ENCODE measurements around the gene AFAP1. TPM values are rescaled to one million over a fixed set of nuclear protein-coding genes. Genes with fewer than 3 reads are reported as not detected.

Gene AFAP1
- total RNA-seq, 5 donors from 2014 or later (not counting 1 experiment from before 2014, with no cell fraction given), result 4.8 to 34.8 (median 20.3) TPM

DNA sequence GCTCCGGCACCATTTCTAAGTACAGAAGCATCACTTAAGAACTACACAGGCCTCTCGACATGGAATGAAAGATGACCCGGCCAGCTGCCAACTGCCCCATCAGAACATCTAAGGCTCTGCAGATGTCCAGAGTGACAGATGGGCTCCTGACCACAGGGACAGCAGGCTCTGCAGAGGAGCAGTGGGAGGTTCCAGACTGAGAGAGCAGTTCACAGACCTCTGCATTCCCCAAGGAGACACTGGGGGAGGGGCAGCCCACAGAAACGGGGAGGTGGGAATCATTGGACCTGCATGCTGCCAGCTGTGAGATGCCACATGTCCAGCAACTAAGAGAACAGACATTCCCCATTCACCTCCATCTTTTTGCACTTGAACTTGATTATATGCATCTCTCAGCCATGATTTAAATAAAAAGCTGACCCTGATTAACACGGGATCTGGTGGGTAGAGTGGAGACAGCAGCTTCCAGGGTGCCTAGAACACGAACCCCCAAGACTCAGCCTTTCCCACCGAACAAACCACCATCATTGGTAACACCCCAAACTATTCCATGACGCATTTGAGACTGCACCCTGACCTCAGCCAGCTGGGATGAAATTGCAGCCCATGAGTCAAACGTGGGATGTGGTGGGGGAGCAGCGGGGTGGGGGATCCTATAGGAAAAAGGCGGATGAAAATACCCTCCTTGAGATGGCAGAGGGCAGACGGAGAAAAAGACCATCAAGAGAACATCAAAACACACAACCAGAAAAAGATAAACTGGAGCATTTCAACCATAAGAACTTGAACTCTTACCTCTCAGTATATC is 47.2 kb downstream of the AFAP1 start:
- no peaks in the 10 kb centered on the region for H3K36me3 ChIP-seq (ENCODE audit: control insufficient read depth in 2 of 2, extremely low read depth in 1 of 2, insufficient read depth in 1 of 2, low read length in 1 of 2)
- H3K27me3 ChIP-seq (replicated peaks in 1 of 2; ENCODE audit: control insufficient read depth in 2 of 2, extremely low read depth in 1 of 2, insufficient read depth in 2 of 2, low read length in 1 of 2), result peaks cover 0 to 3% of the 10 kb centered on the region in 2 experiments
- POLR2A ChIA-PET, result no interaction called here
- no peak overlapping the region for H3K27ac ChIP-seq (ENCODE audit: low read length)
- DNase-seq (no peak), ATAC-seq (replicated peaks in 1 of 4) (no peak)
- Mint-ChIP-seq H3K4me3 (no peak overlapping the region), H3K27ac (no peak overlapping the region), H3K9me3 (peaks cover 6 to 7% (median 6%) of the 10 kb centered on the region in 3 donors), H3K27me3 (peaks cover 0 to 3% of the 10 kb centered on the region in 2 donors), H3K36me3 (peaks cover 12% of the 10 kb centered on the region), H3K4me1 (peaks cover 0 to 18% (median 6%) of the 10 kb centered on the region in 3 donors)
- no peaks in the 10 kb centered on the region for H3K4me1 ChIP-seq (ENCODE audit: control insufficient read depth in 1 of 2, extremely low read depth in 1 of 2, insufficient read depth in 2 of 2, low read length in 2 of 2)
- WGBS (ENCODE audit: insufficient coverage), result 28% methylated on average over 2 of the region's 12 CpGs
- H3K4me3 ChIP-seq (ENCODE audit: control insufficient read depth in 1 of 2, extremely low read depth in 1 of 2, low read length in 1 of 2), result no peak overlapping the region
- CTCF ChIA-PET, result no interaction called here
- peaks cover 3% of the 10 kb centered on the region for H3K9me3 ChIP-seq

DNA sequence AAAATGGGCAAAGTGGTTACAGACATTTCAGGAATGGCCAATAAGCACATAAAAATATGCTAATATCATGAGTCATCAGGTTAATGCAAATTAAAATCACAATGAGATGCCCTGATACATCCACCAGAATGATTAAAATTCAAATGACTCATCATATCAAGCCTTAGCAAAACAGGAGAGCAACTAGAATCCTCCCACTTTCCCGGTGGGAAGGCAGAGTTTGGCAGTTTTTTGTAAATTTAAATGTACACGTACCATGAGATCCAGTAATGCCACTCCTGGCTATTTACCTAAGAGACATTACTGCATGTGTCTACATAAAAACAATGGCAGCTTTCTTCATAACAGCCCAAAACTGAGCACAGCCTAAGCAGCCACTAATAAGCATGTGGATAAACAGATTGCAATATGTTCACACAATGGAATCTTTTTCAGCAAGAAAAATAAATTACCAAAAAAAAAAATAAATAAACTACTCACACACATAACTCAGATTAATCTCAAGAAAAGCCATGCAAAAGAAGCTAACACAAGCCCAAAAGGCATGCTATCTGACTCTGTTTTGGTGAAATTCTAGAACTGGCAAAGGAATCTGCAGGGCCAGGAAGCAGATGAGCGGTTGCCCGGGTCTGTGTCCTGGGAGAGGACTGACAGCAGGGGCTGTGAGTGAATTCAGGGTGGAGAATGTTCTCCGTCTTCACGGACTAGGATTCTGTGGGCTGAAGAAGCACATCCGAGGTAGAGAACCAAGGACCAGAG is 48.8 kb downstream of the AFAP1 start:
- peaks cover 6 to 7% (median 6%) of the 10 kb centered on the region in 3 donors for H3K9me3 Mint-ChIP-seq
- CTCF ChIA-PET, result interaction anchor here in 1 of 2 donors (1.1 kb wide), 1 partner anchor 88 kb away, joined by 7 read pairs; no protein-coding TSS in a partner anchor
- H3K27ac ChIP-seq (ENCODE audit: low read length), result no peak overlapping the region
- H3K27me3 ChIP-seq (replicated peaks in 1 of 2; ENCODE audit: control insufficient read depth in 2 of 2, extremely low read depth in 1 of 2, insufficient read depth in 2 of 2, low read length in 1 of 2), result peaks cover 0 to 3% of the 10 kb centered on the region in 2 experiments
- H3K36me3 ChIP-seq (ENCODE audit: control insufficient read depth in 2 of 2, extremely low read depth in 1 of 2, insufficient read depth in 1 of 2, low read length in 1 of 2), result no peaks in the 10 kb centered on the region
- H3K4me3 Mint-ChIP-seq, result no peak overlapping the region
- WGBS (ENCODE audit: insufficient coverage), result 78% methylated on average over 3 of the region's 7 CpGs
- peaks cover 3% of the 10 kb centered on the region for H3K9me3 ChIP-seq
- no peak for DNase-seq
- POLR2A ChIA-PET, result interaction anchor here in 1 of 2 donors (0.6 kb wide), 1 partner anchor 55 kb away, joined by 3 read pairs; no protein-coding TSS in a partner anchor
- no peaks in the 10 kb centered on the region for H3K27me3 Mint-ChIP-seq
- peaks cover 0 to 20% (median 11%) of the 10 kb centered on the region in 3 donors for H3K4me1 Mint-ChIP-seq
- peaks cover 12% of the 10 kb centered on the region for H3K36me3 Mint-ChIP-seq
- H3K27ac Mint-ChIP-seq, result peak overlapping the region in 1 of 2 donors; percentile 1
- no peak for ATAC-seq (replicated peaks in 1 of 4)
- H3K4me3 ChIP-seq (ENCODE audit: control insufficient read depth in 1 of 2, extremely low read depth in 1 of 2, low read length in 1 of 2), result no peak overlapping the region
- no peaks in the 10 kb centered on the region for H3K4me1 ChIP-seq (ENCODE audit: control insufficient read depth in 1 of 2, extremely low read depth in 1 of 2, insufficient read depth in 2 of 2, low read length in 2 of 2)

DNA sequence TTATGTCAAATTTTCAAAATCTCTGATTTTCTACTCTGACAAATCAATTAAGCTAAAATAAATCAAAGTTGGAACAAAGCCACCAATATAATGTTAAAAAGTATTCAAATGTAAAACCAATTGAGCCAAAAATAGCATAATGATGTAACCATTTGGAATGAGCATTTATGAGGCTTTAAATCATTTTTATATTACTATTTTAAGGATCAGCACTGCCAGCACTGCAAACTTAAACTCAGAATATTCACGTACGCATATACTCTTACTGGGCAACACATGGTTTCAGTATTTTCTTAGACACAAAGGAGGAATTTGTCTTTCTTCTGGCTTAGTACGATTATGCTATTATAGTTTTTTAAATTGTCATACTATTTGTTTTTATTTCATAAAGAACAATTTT is 52.2 kb downstream of the AFAP1 start:
- Histone ChIP-seq H3K27me3 (replicated peaks in 1 of 2; ENCODE audit: control insufficient read depth in 2 of 2, extremely low read depth in 1 of 2, insufficient read depth in 2 of 2, low read length in 1 of 2) (peaks cover 0 to 3% of the 10 kb centered on the region in 2 experiments), H3K4me3 (ENCODE audit: control insufficient read depth in 1 of 2, extremely low read depth in 1 of 2, low read length in 1 of 2) (no peak overlapping the region), H3K9me3 (peaks cover 3% of the 10 kb centered on the region), H3K36me3 (ENCODE audit: control insufficient read depth in 2 of 2, extremely low read depth in 1 of 2, insufficient read depth in 1 of 2, low read length in 1 of 2) (no peaks in the 10 kb centered on the region), H3K4me1 (ENCODE audit: control insufficient read depth in 1 of 2, extremely low read depth in 1 of 2, insufficient read depth in 2 of 2, low read length in 2 of 2) (no peaks in the 10 kb centered on the region), H3K27ac (ENCODE audit: low read length) (no peak overlapping the region)
- POLR2A ChIA-PET, result no interaction called here
- Mint-ChIP-seq H3K27ac (no peak overlapping the region), H3K4me1 (peaks cover 0 to 29% (median 12%) of the 10 kb centered on the region in 3 donors), H3K27me3 (no peaks in the 10 kb centered on the region), H3K36me3 (peaks cover 8% of the 10 kb centered on the region), H3K9me3 (peaks cover 6 to 7% (median 6%) of the 10 kb centered on the region in 3 donors), H3K4me3 (no peak overlapping the region)
- ATAC-seq (replicated peaks in 1 of 4), result no peak
- no CpG with 5 or more reads among the region's 3 CpGs for WGBS (ENCODE audit: insufficient coverage)
- no peak for DNase-seq
- CTCF ChIA-PET, result no interaction called here

DNA sequence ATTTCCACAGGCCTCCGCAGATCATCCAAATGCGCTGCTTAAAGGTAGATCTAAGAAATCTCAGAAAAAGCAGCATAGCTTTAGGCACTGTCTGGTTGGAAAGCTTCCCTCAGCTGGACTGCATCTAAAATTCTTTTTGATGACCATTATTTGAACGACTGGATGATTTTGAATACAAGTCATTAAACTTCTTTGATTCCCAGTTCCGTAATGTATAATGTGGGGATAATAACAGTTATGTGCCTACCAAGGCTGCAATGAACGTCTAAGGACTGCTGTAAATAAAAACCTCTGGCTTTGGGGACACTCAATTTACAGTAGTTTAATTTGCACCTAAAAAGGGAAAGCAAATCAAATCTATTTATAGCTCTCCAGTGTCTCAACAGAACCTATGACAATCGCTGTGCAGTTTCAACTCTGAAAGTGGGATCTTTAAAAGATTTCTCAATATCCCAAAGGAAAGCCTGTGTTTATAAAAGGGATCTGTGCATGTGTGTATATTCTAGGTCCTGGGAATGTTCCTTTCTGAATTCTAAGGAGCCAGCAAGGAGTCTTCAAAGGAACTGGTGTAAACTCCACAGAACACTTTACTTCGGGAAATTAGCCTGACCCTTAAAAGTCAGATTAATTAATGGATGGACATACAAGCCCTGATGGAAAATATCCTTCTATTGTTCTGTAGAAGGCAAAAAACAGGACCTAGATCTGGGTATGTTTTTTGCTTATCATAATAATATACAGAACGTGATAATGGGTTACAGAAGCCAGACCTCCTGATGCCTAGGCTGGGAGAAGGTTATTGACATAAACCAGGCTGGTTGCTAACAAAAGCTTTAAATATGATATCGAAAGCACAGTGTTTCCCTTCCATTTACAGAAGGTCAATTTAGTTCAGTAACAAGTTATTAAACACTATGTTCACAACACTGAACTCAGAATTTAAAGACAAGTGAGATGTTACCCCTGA is 53.4 kb downstream of the AFAP1 start:
- H3K4me3 ChIP-seq (ENCODE audit: control insufficient read depth in 1 of 2, extremely low read depth in 1 of 2, low read length in 1 of 2), result no peak overlapping the region
- H3K27ac ChIP-seq (ENCODE audit: low read length), result no peak overlapping the region
- peaks cover 8% of the 10 kb centered on the region for H3K36me3 Mint-ChIP-seq
- ChIA-PET CTCF (no interaction called here), POLR2A (no interaction called here)
- 100% methylated on average over 2 of the region's 9 CpGs for WGBS (ENCODE audit: insufficient coverage)
- H3K9me3 ChIP-seq, result peaks cover 3% of the 10 kb centered on the region
- no peaks in the 10 kb centered on the region for H3K27me3 Mint-ChIP-seq
- H3K4me1 ChIP-seq (ENCODE audit: control insufficient read depth in 1 of 2, extremely low read depth in 1 of 2, insufficient read depth in 2 of 2, low read length in 2 of 2), result no peaks in the 10 kb centered on the region
- ATAC-seq (replicated peaks in 1 of 4) (no peak), DNase-seq (no peak)
- no peak overlapping the region for H3K4me3 Mint-ChIP-seq
- H3K27me3 ChIP-seq (replicated peaks in 1 of 2; ENCODE audit: control insufficient read depth in 2 of 2, extremely low read depth in 1 of 2, insufficient read depth in 2 of 2, low read length in 1 of 2), result peaks cover 0 to 3% of the 10 kb centered on the region in 2 experiments
- peaks cover 0 to 29% (median 11%) of the 10 kb centered on the region in 3 donors for H3K4me1 Mint-ChIP-seq
- no peak overlapping the region for H3K27ac Mint-ChIP-seq
- H3K9me3 Mint-ChIP-seq, result peaks cover 6 to 7% (median 6%) of the 10 kb centered on the region in 3 donors
- H3K36me3 ChIP-seq (ENCODE audit: control insufficient read depth in 2 of 2, extremely low read depth in 1 of 2, insufficient read depth in 1 of 2, low read length in 1 of 2), result no peaks in the 10 kb centered on the region

DNA sequence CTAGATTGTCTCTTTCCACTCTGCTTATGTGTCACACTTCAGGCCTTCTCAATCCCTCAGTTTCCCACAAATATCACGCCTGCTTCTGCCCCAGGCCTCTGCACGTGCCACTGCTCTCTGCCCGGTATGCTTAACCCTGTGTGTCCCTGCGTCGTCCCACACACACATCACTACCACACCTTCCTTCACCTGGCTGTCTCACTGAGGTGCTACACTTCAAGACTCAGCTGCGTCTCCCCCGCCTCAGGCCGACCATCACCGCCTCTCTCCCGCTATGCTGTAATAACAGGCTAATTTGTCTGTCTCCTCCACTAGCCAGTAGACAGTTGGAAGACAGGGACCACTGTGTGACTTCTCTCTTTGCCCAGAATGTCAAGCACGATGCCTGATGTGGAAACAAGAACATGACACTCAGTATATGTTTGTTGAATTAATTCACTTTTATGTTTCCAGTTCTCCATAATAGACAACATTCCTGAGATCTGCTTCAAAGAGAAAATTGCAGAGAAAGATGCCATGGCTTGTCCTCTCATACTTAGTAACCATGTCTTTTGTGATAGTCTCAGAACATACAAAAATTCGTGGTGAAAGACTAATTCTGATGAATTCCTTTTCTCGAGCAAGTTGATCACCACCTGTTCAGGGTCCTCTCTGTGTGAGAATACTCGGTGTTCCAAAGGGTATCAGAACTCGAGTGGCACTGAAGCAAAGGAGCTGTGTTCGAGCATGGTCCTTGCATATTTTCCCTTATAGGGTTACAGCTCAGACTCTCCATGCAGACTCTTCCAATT is 54.2 kb downstream of the AFAP1 start:
- Mint-ChIP-seq H3K36me3 (peaks cover 8% of the 10 kb centered on the region), H3K4me3 (no peak overlapping the region), H3K4me1 (peaks cover 7 to 35% (median 17%) of the 10 kb centered on the region in 3 donors), H3K27me3 (no peaks in the 10 kb centered on the region), H3K27ac (no peak overlapping the region), H3K9me3 (peaks cover 6 to 7% (median 6%) of the 10 kb centered on the region in 3 donors)
- WGBS (ENCODE audit: insufficient coverage), result 75% methylated on average over 12 of the region's 16 CpGs
- H3K4me3 ChIP-seq (ENCODE audit: control insufficient read depth in 1 of 2, extremely low read depth in 1 of 2, low read length in 1 of 2), result no peak overlapping the region
- ChIA-PET POLR2A (no interaction called here), CTCF (no interaction called here)
- ATAC-seq (replicated peaks in 1 of 4) (no peak), DNase-seq (no peak)
- H3K27me3 ChIP-seq (replicated peaks in 1 of 2; ENCODE audit: control insufficient read depth in 2 of 2, extremely low read depth in 1 of 2, insufficient read depth in 2 of 2, low read length in 1 of 2), result no peaks in the 10 kb centered on the region
- peaks cover 0 to 7% of the 10 kb centered on the region in 2 experiments for H3K4me1 ChIP-seq (ENCODE audit: control insufficient read depth in 1 of 2, extremely low read depth in 1 of 2, insufficient read depth in 2 of 2, low read length in 2 of 2)
- peaks cover 3% of the 10 kb centered on the region for H3K9me3 ChIP-seq
- no peak overlapping the region for H3K27ac ChIP-seq (ENCODE audit: low read length)
- H3K36me3 ChIP-seq (ENCODE audit: control insufficient read depth in 2 of 2, extremely low read depth in 1 of 2, insufficient read depth in 1 of 2, low read length in 1 of 2), result no peaks in the 10 kb centered on the region
